Testis (tissue), 3 donors: ENCODE data around the gene ACADVL. TPM values are rescaled to one million over a fixed set of nuclear protein-coding genes. Genes with fewer than 3 reads are reported as not detected.

ENCODE experiments used
- DNase-seq: peaks from one replicate; pipeline ENCODE4 v3.0.0-alpha.2; 2019
- H3K27ac ChIP-seq, 2 donors: fragments of 200-600 bp; sonication (generic); one replicate each; pipeline ENCODE4 v1.5.1; 2019
- H3K27me3 ChIP-seq: fragments of 200-600 bp; sonication (generic); one replicate; pipeline ENCODE4 v1.5.1; 2019
- H3K36me3 ChIP-seq: fragments of 200-600 bp; sonication (generic); one replicate; pipeline ENCODE4 v1.5.1; 2017; ENCODE audit warnings: low read depth; ENCODE audit errors: missing control alignments
- H3K4me1 ChIP-seq: fragments of 200-600 bp; sonication (generic); one replicate; pipeline ENCODE4 v1.5.1; 2019
- H3K4me3 ChIP-seq, 2 donors: fragments of 200-600 bp; sonication (generic); one replicate each; pipeline ENCODE4 v1.5.1; 2017 to 2019
- H3K9me3 ChIP-seq: fragments of 200-600 bp; sonication (generic); one replicate; pipeline ENCODE4 v1.5.1; 2017
- POLR2A ChIP-seq: fragments of 450-650 bp; IDR thresholded peaks from one replicate; pipeline ENCODE4 v1.6.1; 2017; ENCODE audit warnings: antibody characterized with exemption, mild to moderate bottlenecking, moderate library complexity
- WGBS, 2 donors: methylation state at CpG; one replicate each; pipeline ENCODE4 v1.1.5; 2018; 5-methylcytosine and 5-hydroxymethylcytosine counted together
- intact Hi-C: fragments of 100-400 bp; cut with DNase I; formaldehyde crosslinking; loops from one replicate; pipeline ENCODE4 v1.15.1; 2023; ENCODE audit warnings: low total_unique reads
- polyA plus RNA-seq: library from polyadenylated mRNA; stranded (reverse); fragments of 350-450 nt; fragmentation: Illumina TruSeq; extraction: RNeasy Lipid Tissue Mini Kit (QIAGEN cat#74804); gene quantifications from one replicate; pipeline ENCODE4 v1.2.3, GENCODE V29; 2014; ENCODE audit warnings: low read depth, low replicate concordance; ENCODE audit not compliant: insufficient read depth
- total RNA-seq, 2 donors: library from RNA; depleted of rRNA; stranded (reverse); fragments of >200 nt; gene quantifications; one replicate each; pipeline ENCODE4 v1.2.3, GENCODE V29; 2016
- TF ChIP-seq, protein P1 (sequence below), 3 experiments: fragments of 450-650 bp in 2 of 3; fragments of 200-600 bp in 1 of 3; sonication (generic) in 1 of 3; IDR thresholded peaks; one replicate each; pipeline ENCODE4 v1.5.1; 2016 to 2019; ENCODE audit warnings: antibody characterized with exemption in 3 of 3, mild to moderate bottlenecking in 2 of 3, moderate library complexity in 1 of 3

The ACADVL gene
- total and polyA plus RNA-seq, 3 donors from 2014 or later, result 298 to 458 (median 334) TPM

DNA sequence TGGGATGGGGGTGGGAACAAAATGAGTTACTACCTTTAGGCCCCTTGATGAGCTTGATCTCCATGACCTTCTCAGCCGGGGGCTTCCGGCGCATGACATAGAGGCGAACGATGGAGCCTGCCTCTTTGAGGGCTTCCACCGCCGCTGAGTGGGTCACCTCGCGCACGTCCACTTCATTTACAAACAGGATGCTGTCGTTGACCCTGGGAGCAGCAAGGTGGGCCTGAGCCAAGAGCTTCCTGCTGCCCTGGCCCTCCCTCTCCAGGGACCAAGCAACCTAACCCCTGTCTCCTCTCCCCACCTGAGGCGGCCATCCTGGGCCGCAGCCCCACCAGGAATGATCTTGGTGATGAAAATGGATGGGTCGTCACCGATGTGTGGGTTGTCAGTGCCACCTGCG is 16.3 kb upstream of the ACADVL start:
- no peak overlapping the region for H3K27ac ChIP-seq
- no peak overlapping the region for H3K4me3 ChIP-seq
- intact Hi-C loops, result no loop called here
- WGBS, 2 donors, result 88 to 93% methylated on average over 6 to 16 of the region's 16 CpGs
- DNase-seq, result no peak
- no peaks in the 10 kb centered on the region for H3K27me3 ChIP-seq
- peaks cover 37% of the 10 kb centered on the region for H3K4me1 ChIP-seq
- H3K9me3 ChIP-seq, result no peaks in the 10 kb centered on the region
- H3K36me3 ChIP-seq, result no peaks in the 10 kb centered on the region
- no peak for TF ChIP-seq POLR2A
- TF ChIP-seq, protein P1, sequence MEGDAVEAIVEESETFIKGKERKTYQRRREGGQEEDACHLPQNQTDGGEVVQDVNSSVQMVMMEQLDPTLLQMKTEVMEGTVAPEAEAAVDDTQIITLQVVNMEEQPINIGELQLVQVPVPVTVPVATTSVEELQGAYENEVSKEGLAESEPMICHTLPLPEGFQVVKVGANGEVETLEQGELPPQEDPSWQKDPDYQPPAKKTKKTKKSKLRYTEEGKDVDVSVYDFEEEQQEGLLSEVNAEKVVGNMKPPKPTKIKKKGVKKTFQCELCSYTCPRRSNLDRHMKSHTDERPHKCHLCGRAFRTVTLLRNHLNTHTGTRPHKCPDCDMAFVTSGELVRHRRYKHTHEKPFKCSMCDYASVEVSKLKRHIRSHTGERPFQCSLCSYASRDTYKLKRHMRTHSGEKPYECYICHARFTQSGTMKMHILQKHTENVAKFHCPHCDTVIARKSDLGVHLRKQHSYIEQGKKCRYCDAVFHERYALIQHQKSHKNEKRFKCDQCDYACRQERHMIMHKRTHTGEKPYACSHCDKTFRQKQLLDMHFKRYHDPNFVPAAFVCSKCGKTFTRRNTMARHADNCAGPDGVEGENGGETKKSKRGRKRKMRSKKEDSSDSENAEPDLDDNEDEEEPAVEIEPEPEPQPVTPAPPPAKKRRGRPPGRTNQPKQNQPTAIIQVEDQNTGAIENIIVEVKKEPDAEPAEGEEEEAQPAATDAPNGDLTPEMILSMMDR (IDR thresholded peaks at IDR 0.05), result no peak

DNA sequence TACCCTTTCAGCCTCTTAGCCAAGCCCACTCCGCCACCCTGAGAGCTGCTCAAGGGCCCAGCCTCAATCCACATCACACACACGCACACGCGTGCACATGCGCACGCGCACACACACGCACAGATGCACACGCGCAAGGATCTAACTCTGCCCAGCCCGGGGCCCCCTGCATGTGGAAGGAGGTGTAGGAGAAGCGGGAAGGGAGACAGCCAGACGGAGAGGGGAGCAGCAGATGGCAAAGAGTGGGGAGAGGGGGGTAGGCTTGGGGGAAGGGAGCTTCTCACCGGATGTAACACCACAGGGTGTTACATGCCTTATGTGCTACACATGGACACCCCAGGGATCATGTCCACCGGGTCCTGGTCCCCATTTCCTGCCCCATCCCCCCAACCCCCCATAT is 15.4 kb upstream of the ACADVL start:
- TF ChIP-seq, protein P1 (IDR thresholded peaks at IDR 0.05), result no peak
- TF ChIP-seq POLR2A, result no peak
- DNase-seq, result no peak
- peaks cover 39% of the 10 kb centered on the region for H3K4me1 ChIP-seq
- H3K27ac ChIP-seq, result peak overlapping the region; percentile 59 to 80
- no peaks in the 10 kb centered on the region for H3K36me3 ChIP-seq
- intact Hi-C loops, result no loop called here
- peak overlapping the region; percentile 52 to 55 for H3K4me3 ChIP-seq
- H3K27me3 ChIP-seq, result no peaks in the 10 kb centered on the region
- WGBS, 2 donors, result 40 to 43% methylated on average over 9 to 15 of the region's 15 CpGs
- H3K9me3 ChIP-seq, result no peaks in the 10 kb centered on the region

DNA sequence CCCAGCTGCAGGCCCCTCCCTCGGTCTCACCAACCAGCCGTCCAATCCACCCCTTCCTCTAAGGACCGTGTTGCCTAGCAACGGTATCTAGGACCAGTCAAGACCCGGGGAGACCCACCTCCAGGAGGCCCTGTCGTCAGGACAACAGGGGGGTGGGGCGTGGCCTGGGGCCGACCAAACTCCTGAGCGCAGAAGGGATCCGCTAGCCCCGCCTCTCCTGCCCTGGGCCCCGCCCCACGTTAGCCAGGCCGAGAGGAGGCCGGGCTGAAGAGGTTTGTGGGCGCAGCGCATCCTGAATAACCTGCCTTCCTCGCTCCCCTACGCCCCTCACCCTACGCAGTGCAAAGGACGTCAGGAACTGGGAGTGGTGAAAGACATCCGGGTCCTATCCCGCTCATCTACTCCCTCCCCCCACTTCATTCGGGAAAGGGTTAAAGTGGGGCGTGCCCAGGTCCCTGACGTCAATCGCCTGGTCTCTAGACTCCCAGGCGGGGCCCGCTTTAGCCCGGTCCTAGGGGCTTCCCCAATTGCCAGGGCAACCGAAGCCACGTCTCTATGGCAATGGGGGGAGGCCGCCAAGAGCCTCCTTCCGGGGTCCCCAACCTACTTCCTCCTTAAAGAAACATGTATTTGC is 14.8 kb upstream of the ACADVL start:
- Histone ChIP-seq H3K9me3 (no peaks in the 10 kb centered on the region), H3K27me3 (no peaks in the 10 kb centered on the region), H3K4me1 (peaks cover 39% of the 10 kb centered on the region), H3K36me3 (no peaks in the 10 kb centered on the region), H3K4me3 (peak overlapping the region; percentile 52 to 55), H3K27ac (peak overlapping the region; percentile 59 to 80)
- DNase-seq, result peak; percentile 89
- intact Hi-C loops, result no loop called here
- 2 to 6% methylated on average over 6 to 34 of the region's 34 CpGs for WGBS, 2 donors
- TF ChIP-seq, protein P1 (IDR thresholded peaks at IDR 0.05), result peak in 1 of 3 experiments; percentile 7
- TF ChIP-seq POLR2A, result no peak

DNA sequence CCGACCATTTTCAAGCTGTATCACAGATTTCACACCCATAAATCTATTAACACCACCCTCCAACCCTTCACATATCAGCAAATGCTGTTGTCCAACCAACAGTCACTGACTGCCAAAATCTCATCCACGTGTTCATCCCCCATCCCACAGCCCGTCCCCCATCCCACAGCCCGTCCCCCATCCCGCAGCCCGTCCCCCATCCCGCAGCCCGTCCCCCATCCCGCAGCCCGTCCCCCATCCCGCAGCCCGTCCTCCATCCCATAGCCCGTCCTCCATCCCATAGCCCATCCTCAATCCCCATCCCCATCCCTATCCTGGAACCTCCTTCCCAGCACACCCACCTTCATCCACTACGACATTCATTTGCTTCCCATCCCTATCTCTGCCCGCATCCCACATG is 14.2 kb upstream of the ACADVL start:
- no peak for TF ChIP-seq POLR2A
- TF ChIP-seq, protein P1 (IDR thresholded peaks at IDR 0.05), result no peak
- Histone ChIP-seq H3K27me3 (no peaks in the 10 kb centered on the region), H3K36me3 (no peaks in the 10 kb centered on the region), H3K4me3 (peak overlapping the region; percentile 52 to 55), H3K27ac (peak overlapping the region in 1 of 2 donors; percentile 80), H3K9me3 (no peaks in the 10 kb centered on the region), H3K4me1 (peaks cover 39% of the 10 kb centered on the region)
- DNase-seq, result no peak
- WGBS, 2 donors, result 35 to 46% methylated on average over 15 of the region's 15 CpGs
- intact Hi-C loops, result no loop called here
